ENCODE results near the gene AMOT.

The AMOT gene

GRCh38 chrX:112802541-112802940 is 38.1 kb downstream of the AMOT start:
- no peak for DNase-seq

- no peak for DNase-seq
These were observed 39.5 kb downstream of the AMOT start for GRCh38 chrX:112800971-112801775.

GRCh38 chrX:112799425-112799824 is 41.2 kb downstream of the AMOT start:
- DNase-seq, result no peak

- no peak for DNase-seq
These were observed 41.9 kb downstream of the AMOT start for GRCh38 chrX:112798736-112799135.

GRCh38 chrX:112789931-112790330 is 50.7 kb downstream of the AMOT start:
- no peak for DNase-seq

- DNase-seq, result no peak
These were observed 54.6 kb downstream of the AMOT start for GRCh38 chrX:112786076-112786475.

GRCh38 chrX:112785344-112785743 is 55.3 kb downstream of the AMOT start:
- DNase-seq, result no peak

GRCh38 chrX:112784692-112785091 is 55.9 kb downstream of the AMOT start:
- DNase-seq, result peak in 7 of 14 donors; percentile 4 to 52 (median 16)

- DNase-seq, result no peak
These were observed 61.5 kb downstream of the AMOT start for GRCh38 chrX:112779139-112779538.

GRCh38 chrX:112774651-112775293 is 65.9 kb downstream of the AMOT start:
- no peak for DNase-seq

- no peak for DNase-seq
These were observed 66.5 kb downstream of the AMOT start for GRCh38 chrX:112774142-112774541.

- DNase-seq, result no peak
These were observed 71.6 kb downstream of the AMOT start for GRCh38 chrX:112769034-112769433.

GRCh38 chrX:112768563-112768962 is 72.1 kb downstream of the AMOT start:
- no peak for DNase-seq

- no peak for DNase-seq
These were observed 73.9 kb downstream of the AMOT start for GRCh38 chrX:112766774-112767173.

GRCh38 chrX:112761242-112762207 is 79.1 kb downstream of the AMOT start:
- peak in 1 of 14 donors; percentile 4 for DNase-seq

GRCh38 chrX:112760697-112761096 is 79.9 kb downstream of the AMOT start:
- DNase-seq, result no peak

- DNase-seq, result no peak
These were observed 80.7 kb downstream of the AMOT start for GRCh38 chrX:112759966-112760365.

GRCh38 chrX:112759512-112759911 is 81.1 kb downstream of the AMOT start:
- DNase-seq, result no peak

GRCh38 chrX:112757946-112758345 is 82.7 kb downstream of the AMOT start:
- DNase-seq, result no peak

- no peak for DNase-seq
These were observed 87.5 kb downstream of the AMOT start for GRCh38 chrX:112753116-112753515.

- no peak for DNase-seq
These were observed 89.6 kb downstream of the AMOT start for GRCh38 chrX:112751076-112751475.

- DNase-seq, result no peak
These were observed 93.6 kb downstream of the AMOT start for GRCh38 chrX:112746812-112747595.

All from C1 segment of cervical spinal cord (tissue), 14 donors.